HG02610 (cell line): ENCODE measurements around the gene PIGR.

Experiments
- ATAC-seq: cut with Tn5 transposase; IDR thresholded peaks from one replicate; pipeline ENCODE4 v1.9.1; 2021; ENCODE audit warnings: mild to moderate bottlenecking, moderate library complexity; ENCODE audit not compliant: unreplicated experiment

The PIGR gene

DNA sequence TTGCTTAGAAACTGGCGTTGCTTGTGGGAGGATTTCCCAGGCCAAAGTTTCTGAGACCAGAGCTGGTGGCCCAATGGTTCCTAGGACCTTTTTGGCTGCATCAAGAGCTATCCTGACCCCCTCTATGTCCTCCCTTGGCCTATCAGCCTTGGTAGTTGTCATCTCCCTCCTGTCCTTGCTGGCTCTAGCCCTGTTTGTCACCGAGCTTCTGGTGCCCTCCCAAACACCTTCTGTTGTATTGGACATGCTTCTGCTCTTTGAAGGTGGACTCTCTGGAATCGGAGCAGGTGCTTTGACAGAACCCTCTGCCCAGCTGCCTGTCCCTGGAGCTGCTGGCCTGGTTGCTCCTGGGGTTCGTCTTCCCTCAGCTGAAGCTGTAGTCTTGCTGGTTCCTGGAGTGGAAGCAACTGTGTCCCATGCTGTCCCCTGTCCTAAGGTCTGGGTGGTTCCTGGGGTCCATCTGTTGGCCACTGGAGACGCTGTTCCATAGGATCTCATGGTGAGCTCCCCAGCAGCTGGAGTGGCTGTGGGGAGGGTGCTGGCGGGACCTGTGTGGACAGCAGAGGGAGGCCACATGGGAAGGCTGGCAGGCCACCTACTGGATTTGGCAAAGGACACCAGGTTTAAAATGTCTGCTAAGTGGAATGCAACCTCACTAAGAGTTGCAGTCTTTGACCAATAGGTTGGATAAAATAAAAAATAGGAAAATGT, 14.6 kb upstream of the PIGR start:
- ATAC-seq: no peak

- ATAC-seq: no peak
Observed at GRCh38 chr1:206958144-206958543, 11.9 kb upstream of the PIGR start.

GRCh38 chr1:206957639-206958038, 11.4 kb upstream of the PIGR start:
- no peak for ATAC-seq

GRCh38 chr1:206955476-206956451, 9.5 kb upstream of the PIGR start:
- peak; percentile 55 for ATAC-seq

- ATAC-seq: no peak
Observed at GRCh38 chr1:206954459-206955342, 8.4 kb upstream of the PIGR start.

- no peak for ATAC-seq
Observed at GRCh38 chr1:206953626-206954025, 7.4 kb upstream of the PIGR start.

GRCh38 chr1:206953126-206953525, 6.9 kb upstream of the PIGR start:
- ATAC-seq: no peak

GRCh38 chr1:206952171-206952570, 5.9 kb upstream of the PIGR start:
- no peak for ATAC-seq

GRCh38 chr1:206951318-206952100, 5.2 kb upstream of the PIGR start:
- no peak for ATAC-seq

DNA sequence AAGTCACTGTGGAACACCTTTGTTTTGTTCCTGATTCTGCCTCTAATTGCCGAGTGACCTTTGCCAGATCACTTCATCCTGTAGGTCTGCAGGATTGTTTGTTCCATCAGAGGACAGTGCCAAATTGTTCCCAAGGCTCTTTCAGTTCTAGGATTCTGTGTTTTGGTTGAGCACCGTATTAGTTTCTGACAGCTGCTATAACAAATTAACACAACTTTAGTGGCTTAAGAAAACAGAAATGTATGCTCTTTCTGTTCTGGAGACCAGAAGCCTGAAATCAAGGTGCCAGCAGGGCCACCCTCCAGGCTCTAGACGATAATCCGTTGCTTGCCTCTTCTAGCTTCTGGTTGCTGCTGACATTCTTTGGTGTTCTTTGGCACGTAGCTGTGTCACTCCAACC, 3.4 kb upstream of the PIGR start:
- no peak for ATAC-seq

GRCh38 chr1:206949208-206949607, 2.9 kb upstream of the PIGR start:
- no peak for ATAC-seq

GRCh38 chr1:206947255-206947654, 989 bp upstream of the PIGR start:
- ATAC-seq: no peak

- no peak for ATAC-seq
Observed at GRCh38 chr1:206945779-206946178, 487 bp downstream of the PIGR start.

DNA sequence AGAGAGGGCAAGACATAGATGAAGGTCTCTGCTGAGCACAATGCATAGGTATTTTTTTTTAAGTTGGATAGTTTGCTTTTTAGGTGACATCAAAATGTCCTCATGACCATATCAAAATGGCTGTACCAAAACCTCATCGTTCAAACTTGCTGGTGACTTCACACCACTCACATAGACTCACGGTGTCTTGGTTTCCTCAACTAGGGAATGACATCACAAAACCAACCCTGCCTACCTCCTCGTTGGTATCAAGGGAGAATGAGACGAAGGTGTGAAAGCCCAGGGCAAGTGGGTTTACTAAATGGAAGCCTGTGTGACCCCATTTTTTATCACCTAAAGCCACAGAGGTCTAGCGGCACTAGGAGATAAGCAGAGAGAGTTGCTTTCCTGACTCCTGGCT, 1.6 kb downstream of the PIGR start:
- no peak for ATAC-seq

DNA sequence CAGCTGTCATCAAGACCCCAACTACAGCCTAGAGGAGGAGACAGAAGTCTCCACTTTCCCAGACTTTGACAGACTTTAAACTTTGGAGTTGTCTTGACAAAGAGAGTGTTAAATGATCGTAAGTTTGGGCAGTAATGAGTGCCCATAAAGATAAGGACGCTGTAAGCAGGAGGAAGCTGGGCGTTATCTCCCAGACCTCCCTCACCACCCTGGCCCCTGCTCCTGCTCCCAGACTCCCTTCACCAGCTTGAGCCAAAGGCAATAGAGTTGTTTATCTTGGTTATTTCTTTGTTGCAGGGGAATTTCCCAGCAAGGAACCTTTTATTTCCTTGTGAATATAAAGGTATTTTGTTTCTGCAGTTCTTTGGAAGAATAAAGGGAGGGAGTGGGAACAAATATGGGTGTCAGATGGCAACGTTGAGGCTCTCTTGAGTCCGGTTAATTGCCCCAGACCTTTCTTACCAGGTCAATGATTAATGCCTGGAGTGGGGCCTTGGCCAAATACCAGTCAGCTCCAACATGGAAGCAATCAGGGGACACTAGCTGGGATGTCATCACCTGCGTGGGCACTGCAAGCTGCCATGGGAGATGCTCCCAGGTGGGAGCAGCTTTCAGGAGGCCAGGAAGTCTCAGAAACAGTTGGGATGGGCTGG, 4.4 kb downstream of the PIGR start:
- no peak for ATAC-seq

DNA sequence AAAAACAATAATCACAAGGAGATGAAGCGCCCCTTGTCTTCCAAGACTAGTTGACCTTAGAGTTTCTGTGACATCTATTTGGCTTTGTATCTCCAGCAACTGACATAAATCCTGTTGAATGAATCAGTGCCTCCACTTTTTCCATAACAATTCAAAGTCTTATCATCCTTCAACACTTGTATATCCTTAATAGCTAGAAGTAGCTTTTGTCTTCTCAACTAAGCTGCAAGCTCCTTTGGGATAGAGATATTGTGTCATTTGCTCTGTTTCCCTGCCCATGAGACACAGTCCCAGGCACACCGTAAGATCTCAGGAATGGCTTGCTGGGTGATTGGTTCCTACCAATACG, 5.7 kb downstream of the PIGR start:
- no peak for ATAC-seq

- ATAC-seq: no peak
Observed at GRCh38 chr1:206939841-206940587, 6.3 kb downstream of the PIGR start.

DNA sequence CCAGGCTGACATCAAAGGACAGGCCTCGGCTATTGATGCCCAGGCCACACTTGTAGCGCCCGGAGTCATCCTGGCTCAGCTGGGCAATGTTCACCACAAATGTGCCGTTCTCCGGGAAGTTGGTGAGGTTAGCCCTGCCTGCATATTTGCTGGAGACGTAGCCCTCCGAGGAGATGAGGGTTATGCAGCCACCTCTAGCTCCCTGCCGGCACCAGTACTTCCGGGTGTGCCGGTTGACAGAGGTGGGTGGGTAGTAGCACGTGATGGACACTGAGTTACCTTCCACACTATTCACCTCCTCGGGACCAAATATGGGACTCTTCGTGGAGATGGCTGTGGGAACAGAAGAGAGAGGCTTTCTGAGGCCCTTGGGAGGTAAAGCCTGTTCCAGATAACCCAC, 7.1 kb downstream of the PIGR start:
- ATAC-seq: no peak

- ATAC-seq: no peak
Observed at GRCh38 chr1:206937425-206937824, 8.8 kb downstream of the PIGR start.
